ENCODE data around the gene CSF1.
A peak's percentile ranks its signal among the peaks of the same experiment; 100 is the strongest.

Gene CSF1

GRCh38 chr1:109902204-109902985, 8.3 kb upstream of the CSF1 start:
- TF ChIP-seq GATA1 (IDR thresholded peaks at IDR 0.05; ENCODE audit: low read depth, low read length): no peak
- no peak for TF ChIP-seq POLR2A (IDR thresholded peaks at IDR 0.05; ENCODE audit: low read length)
- DNase-seq: no peak

- DNase-seq: no peak
- no peak for TF ChIP-seq POLR2A (IDR thresholded peaks at IDR 0.05; ENCODE audit: low read length)
- TF ChIP-seq GATA1 (IDR thresholded peaks at IDR 0.05; ENCODE audit: low read depth, low read length): no peak
Measured at GRCh38 chr1:109903376-109903930, 7.2 kb upstream of the CSF1 start.

GRCh38 chr1:109904105-109904817, 6.4 kb upstream of the CSF1 start:
- DNase-seq: no peak
- TF ChIP-seq POLR2A (IDR thresholded peaks at IDR 0.05; ENCODE audit: low read length) (no peak), GATA1 (IDR thresholded peaks at IDR 0.05; ENCODE audit: low read depth, low read length) (no peak)

- DNase-seq: no peak
- no peak for TF ChIP-seq GATA1 (IDR thresholded peaks at IDR 0.05; ENCODE audit: low read depth, low read length)
- TF ChIP-seq POLR2A (IDR thresholded peaks at IDR 0.05; ENCODE audit: low read length): no peak
Measured at GRCh38 chr1:109905491-109905890, 5.2 kb upstream of the CSF1 start.

- TF ChIP-seq GATA1 (IDR thresholded peaks at IDR 0.05; ENCODE audit: low read depth, low read length): no peak
- TF ChIP-seq POLR2A (IDR thresholded peaks at IDR 0.05; ENCODE audit: low read length): no peak
- no peak for DNase-seq
Measured at GRCh38 chr1:109906160-109906838, 4.3 kb upstream of the CSF1 start.

DNA sequence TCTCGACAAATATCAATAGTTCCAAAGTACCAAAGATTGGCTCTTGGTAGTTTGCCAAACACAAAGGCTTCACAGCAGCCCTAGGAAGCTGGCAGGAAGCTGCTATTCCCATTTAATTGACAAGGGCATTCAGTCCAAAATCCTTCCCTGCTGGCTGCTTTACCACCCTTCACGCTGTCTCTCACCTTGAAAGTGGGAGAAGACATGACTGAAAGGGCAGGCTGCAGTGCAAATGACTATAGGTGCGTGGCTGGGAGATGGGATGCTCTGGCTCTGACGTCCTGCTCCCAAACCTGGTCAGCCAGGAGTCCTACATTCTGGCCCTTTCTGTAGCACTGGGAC, 3.8 kb upstream of the CSF1 start:
- no peak for DNase-seq
- TF ChIP-seq POLR2A (IDR thresholded peaks at IDR 0.05; ENCODE audit: low read length): no peak
- TF ChIP-seq GATA1 (IDR thresholded peaks at IDR 0.05; ENCODE audit: low read depth, low read length): no peak

DNA sequence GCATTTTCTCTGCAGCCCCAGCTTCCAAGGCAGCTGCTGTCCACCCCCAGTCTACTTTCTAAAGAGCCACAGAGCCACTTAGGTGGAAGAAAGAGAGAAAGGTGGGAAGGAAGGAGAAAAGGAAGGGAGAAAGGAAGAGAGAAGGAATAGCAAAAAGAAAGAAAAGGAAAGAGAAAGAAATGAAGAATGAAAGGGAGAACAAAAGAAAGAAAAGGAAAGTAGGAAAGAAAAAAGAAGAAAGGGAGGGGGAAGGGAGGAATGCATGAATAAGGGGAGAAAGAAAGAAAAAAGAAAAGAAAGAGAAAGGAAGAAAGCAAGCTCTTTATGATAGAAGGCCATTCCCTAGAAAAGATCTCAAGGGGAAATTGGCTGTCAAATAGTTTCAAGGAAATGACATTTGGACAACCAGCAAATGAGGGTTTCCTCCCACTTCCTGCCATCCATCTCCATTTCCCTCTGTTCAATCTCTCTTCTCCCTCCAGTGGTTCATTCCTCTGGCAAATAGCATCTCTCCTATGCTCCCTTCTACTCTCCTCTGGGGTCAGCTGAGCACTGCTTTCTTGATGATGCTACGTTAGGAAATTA, 3.4 kb upstream of the CSF1 start:
- no peak for DNase-seq
- TF ChIP-seq POLR2A (IDR thresholded peaks at IDR 0.05; ENCODE audit: low read length) (no peak), GATA1 (IDR thresholded peaks at IDR 0.05; ENCODE audit: low read depth, low read length) (no peak)

DNA sequence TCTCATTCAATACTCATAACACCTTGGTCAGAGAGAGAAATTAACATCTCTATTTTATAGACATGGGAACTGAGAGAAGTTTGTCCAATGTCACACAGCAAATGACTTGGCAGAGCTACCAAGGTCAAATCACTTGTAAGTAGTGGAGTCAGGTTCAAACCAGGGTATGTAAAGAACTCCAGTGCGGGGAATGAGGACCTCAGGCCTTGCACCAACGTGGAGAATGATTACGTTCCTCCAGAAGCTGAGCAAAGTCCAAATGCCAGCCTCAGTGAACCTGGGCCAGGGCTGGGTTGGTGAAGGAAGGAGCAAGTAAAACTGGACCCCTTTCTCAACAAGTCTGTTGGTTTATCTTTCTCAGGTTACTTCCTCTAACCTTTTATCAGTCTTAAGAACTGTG, 1.8 kb upstream of the CSF1 start:
- TF ChIP-seq POLR2A (IDR thresholded peaks at IDR 0.05; ENCODE audit: low read length) (no peak), GATA1 (IDR thresholded peaks at IDR 0.05; ENCODE audit: low read depth, low read length) (no peak)

DNA sequence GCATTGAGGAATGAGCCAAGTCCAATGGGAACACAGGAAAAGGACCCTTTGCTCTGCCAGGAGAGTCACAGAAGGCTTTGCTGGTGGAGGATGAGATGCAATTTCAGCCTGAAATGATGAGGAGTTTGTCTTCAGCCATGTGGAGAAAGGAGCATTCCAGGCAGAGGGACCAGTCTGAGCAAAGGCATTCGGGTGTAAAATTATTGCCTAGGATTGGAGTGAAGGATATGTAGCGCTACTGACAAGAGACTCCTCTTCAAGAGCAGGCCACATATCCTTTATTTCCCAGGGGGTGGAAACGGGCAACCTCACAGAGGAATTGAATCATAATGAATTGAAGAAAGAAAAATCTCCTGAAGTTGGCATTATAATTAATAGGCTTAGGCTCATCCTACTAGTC, 1.1 kb upstream of the CSF1 start:
- no peak for TF ChIP-seq GATA1 (IDR thresholded peaks at IDR 0.05; ENCODE audit: low read depth, low read length)
- DNase-seq: no peak

More for the DNA sequence above, 1.8 kb upstream of the CSF1 start:
- no peak for DNase-seq

DNA sequence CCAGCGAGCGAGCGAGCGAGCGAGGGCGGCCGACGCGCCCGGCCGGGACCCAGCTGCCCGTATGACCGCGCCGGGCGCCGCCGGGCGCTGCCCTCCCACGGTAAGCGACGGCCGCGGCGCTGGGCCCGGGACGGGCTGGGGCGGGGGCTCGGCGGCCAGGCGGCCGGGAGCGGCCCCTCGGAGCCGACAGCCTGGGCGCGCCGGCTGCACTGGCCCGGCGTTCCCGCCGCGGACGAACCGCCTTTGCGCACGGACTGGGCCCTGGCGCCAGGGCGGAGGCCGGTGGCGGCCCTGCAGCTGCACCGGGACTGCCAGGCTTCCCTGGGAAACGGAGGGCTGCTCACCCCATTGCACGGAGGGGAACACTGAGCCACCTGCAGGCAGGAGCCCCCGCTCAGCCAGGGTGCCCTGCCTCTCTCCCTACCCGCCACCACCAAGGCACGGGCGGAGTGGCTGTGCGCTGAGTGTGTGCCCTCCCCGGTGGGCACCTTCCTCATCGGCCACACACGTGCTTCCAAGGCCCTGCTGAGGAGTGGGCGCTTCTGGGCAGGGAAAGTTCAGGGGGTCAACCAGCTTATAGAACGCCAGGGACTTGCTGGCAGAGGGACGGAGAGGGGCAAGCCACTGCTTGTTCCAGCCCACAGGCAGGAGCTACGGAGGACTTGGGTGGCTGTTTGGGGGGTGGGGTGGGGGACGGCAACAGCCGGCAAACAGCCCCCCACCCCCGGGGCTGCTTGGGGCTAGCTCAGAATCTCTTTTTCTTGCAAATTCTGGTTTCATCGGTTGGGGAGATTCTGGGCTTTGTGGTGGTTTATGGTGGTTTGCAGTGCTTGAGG, 532 bp downstream of the CSF1 start:
- peak in 1 of 2 experiments; percentile 54 for DNase-seq
- TF ChIP-seq GATA1 (IDR thresholded peaks at IDR 0.05; ENCODE audit: low read depth, low read length): no peak
- peak; percentile 60 for TF ChIP-seq POLR2A (IDR thresholded peaks at IDR 0.05; ENCODE audit: low read length)

- no peak for DNase-seq
- peak; percentile 8 for TF ChIP-seq POLR2A (IDR thresholded peaks at IDR 0.05; ENCODE audit: low read length)
- no peak for TF ChIP-seq GATA1 (IDR thresholded peaks at IDR 0.05; ENCODE audit: low read depth, low read length)
Measured at GRCh38 chr1:109912214-109912861, 1.7 kb downstream of the CSF1 start.

DNA sequence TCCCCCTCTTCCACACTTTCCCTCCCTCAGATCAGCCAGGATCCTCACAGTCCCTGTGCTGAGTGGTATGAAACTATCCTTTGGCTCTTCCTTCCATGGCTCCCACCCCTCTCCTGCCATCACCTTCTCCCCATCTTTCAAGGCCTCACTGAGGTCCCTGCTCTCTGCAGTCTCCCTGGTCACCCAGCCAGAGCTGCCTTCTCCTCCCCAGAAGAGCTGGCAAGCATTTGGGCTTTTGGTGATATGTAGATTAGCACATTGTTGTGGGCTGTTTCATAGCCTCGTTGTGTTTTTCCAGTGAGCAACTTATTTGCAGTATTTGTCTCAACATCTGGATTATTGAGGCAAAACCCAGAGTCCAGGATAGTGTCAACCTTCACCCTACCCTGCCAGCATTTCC, 2.2 kb downstream of the CSF1 start:
- TF ChIP-seq GATA1 (IDR thresholded peaks at IDR 0.05; ENCODE audit: low read depth, low read length) (no peak), POLR2A (IDR thresholded peaks at IDR 0.05; ENCODE audit: low read length) (peak; percentile 43)
- no peak for DNase-seq

Data from erythroblast (primary cell).